ENCODE data around the gene ATP6V1F. TPM values are rescaled to one million over a fixed set of nuclear protein-coding genes. Genes with fewer than 3 reads are reported as not detected.

Gene ATP6V1F
- total RNA-seq, 2 donors from 2014 or later: 122 to 157 TPM

GRCh38 chr7:128840326-128841170 is 22.1 kb upstream of the ATP6V1F start:
- Histone ChIP-seq H3K27ac (ENCODE audit: low read depth, low read length) (no peak overlapping the region), H3K36me3 (ENCODE audit: control insufficient read depth, insufficient read depth, low read length) (peaks cover 21% of the 10 kb centered on the region), H3K4me1 (ENCODE audit: control insufficient read depth, insufficient read depth, low read length) (no peaks in the 10 kb centered on the region), H3K9me3 (ENCODE audit: control insufficient read depth, low read length) (no peaks in the 10 kb centered on the region), H3K27me3 (ENCODE audit: control insufficient read depth, insufficient read depth, low read length, poor library complexity, severe bottlenecking) (no peaks in the 10 kb centered on the region), H3K4me3 (ENCODE audit: low read length) (no peak overlapping the region), H3K9ac (ENCODE audit: extremely low read depth, low read length, poor library complexity, severe bottlenecking) (no peak overlapping the region)
- no peak for DNase-seq
- Mint-ChIP-seq H3K27me3 (ENCODE audit: insufficient read depth) (no peaks in the 10 kb centered on the region), H3K4me3 (no peak overlapping the region), H3K9me3 (no peaks in the 10 kb centered on the region), H3K4me1 (no peaks in the 10 kb centered on the region), H3K36me3 (ENCODE audit: low read depth) (peaks cover 1% of the 10 kb centered on the region), H3K27ac (no peak overlapping the region)
- no peak for TF ChIP-seq CTCF (conservative IDR thresholded peaks at IDR 0.05)
- WGBS, 2 experiments (ENCODE audit: insufficient coverage in 1 of 2, insufficient read length in 1 of 2): 93 to 96% methylated on average over 16 to 23 of the region's 23 CpGs

GRCh38 chr7:128841171-128841690 is 21.4 kb upstream of the ATP6V1F start:
- no peak for TF ChIP-seq CTCF (conservative IDR thresholded peaks at IDR 0.05)
- Histone ChIP-seq H3K36me3 (ENCODE audit: control insufficient read depth, insufficient read depth, low read length) (peaks cover 15% of the 10 kb centered on the region), H3K4me1 (ENCODE audit: control insufficient read depth, insufficient read depth, low read length) (no peaks in the 10 kb centered on the region), H3K9ac (ENCODE audit: extremely low read depth, low read length, poor library complexity, severe bottlenecking) (no peak overlapping the region), H3K27me3 (ENCODE audit: control insufficient read depth, insufficient read depth, low read length, poor library complexity, severe bottlenecking) (no peaks in the 10 kb centered on the region), H3K4me3 (ENCODE audit: low read length) (no peak overlapping the region), H3K9me3 (ENCODE audit: control insufficient read depth, low read length) (no peaks in the 10 kb centered on the region), H3K27ac (ENCODE audit: low read depth, low read length) (no peak overlapping the region)
- H3K4me3 Mint-ChIP-seq: no peak overlapping the region
- 94 to 98% methylated on average over 11 to 17 of the region's 17 CpGs for WGBS, 2 experiments (ENCODE audit: insufficient coverage in 1 of 2, insufficient read length in 1 of 2)
- no peaks in the 10 kb centered on the region for H3K27me3 Mint-ChIP-seq (ENCODE audit: insufficient read depth)
- DNase-seq: no peak
- no peaks in the 10 kb centered on the region for H3K9me3 Mint-ChIP-seq
- peaks cover 1% of the 10 kb centered on the region for H3K36me3 Mint-ChIP-seq (ENCODE audit: low read depth)
- H3K4me1 Mint-ChIP-seq: no peaks in the 10 kb centered on the region
- no peak overlapping the region for H3K27ac Mint-ChIP-seq

GRCh38 chr7:128841921-128842673 is 20.6 kb upstream of the ATP6V1F start:
- peak; percentile 91 for DNase-seq
- no peak overlapping the region for H3K9ac ChIP-seq (ENCODE audit: extremely low read depth, low read length, poor library complexity, severe bottlenecking)
- H3K27ac ChIP-seq (ENCODE audit: low read depth, low read length): no peak overlapping the region
- Mint-ChIP-seq H3K4me1 (no peaks in the 10 kb centered on the region), H3K27me3 (ENCODE audit: insufficient read depth) (no peaks in the 10 kb centered on the region), H3K27ac (peak overlapping the region; percentile 72), H3K36me3 (ENCODE audit: low read depth) (peaks cover 1% of the 10 kb centered on the region), H3K9me3 (no peaks in the 10 kb centered on the region), H3K4me3 (no peak overlapping the region)
- peaks cover 15% of the 10 kb centered on the region for H3K36me3 ChIP-seq (ENCODE audit: control insufficient read depth, insufficient read depth, low read length)
- H3K4me1 ChIP-seq (ENCODE audit: control insufficient read depth, insufficient read depth, low read length): no peaks in the 10 kb centered on the region
- 78 to 88% methylated on average over 21 to 35 of the region's 35 CpGs for WGBS, 2 experiments (ENCODE audit: insufficient coverage in 1 of 2, insufficient read length in 1 of 2)
- H3K27me3 ChIP-seq (ENCODE audit: control insufficient read depth, insufficient read depth, low read length, poor library complexity, severe bottlenecking): no peaks in the 10 kb centered on the region
- no peaks in the 10 kb centered on the region for H3K9me3 ChIP-seq (ENCODE audit: control insufficient read depth, low read length)
- no peak overlapping the region for H3K4me3 ChIP-seq (ENCODE audit: low read length)
- TF ChIP-seq CTCF (conservative IDR thresholded peaks at IDR 0.05): peak; percentile 100
